ENCODE results near the gene LIMCH1. TPM values are rescaled to one million over a fixed set of nuclear protein-coding genes. Genes with fewer than 3 reads are reported as not detected.
"Not testable (repeated sequence)": the region's sequence is repeated elsewhere in the genome, so short reads cannot be mapped to it uniquely, and the experiment has no call there.

Gene LIMCH1, protein sequence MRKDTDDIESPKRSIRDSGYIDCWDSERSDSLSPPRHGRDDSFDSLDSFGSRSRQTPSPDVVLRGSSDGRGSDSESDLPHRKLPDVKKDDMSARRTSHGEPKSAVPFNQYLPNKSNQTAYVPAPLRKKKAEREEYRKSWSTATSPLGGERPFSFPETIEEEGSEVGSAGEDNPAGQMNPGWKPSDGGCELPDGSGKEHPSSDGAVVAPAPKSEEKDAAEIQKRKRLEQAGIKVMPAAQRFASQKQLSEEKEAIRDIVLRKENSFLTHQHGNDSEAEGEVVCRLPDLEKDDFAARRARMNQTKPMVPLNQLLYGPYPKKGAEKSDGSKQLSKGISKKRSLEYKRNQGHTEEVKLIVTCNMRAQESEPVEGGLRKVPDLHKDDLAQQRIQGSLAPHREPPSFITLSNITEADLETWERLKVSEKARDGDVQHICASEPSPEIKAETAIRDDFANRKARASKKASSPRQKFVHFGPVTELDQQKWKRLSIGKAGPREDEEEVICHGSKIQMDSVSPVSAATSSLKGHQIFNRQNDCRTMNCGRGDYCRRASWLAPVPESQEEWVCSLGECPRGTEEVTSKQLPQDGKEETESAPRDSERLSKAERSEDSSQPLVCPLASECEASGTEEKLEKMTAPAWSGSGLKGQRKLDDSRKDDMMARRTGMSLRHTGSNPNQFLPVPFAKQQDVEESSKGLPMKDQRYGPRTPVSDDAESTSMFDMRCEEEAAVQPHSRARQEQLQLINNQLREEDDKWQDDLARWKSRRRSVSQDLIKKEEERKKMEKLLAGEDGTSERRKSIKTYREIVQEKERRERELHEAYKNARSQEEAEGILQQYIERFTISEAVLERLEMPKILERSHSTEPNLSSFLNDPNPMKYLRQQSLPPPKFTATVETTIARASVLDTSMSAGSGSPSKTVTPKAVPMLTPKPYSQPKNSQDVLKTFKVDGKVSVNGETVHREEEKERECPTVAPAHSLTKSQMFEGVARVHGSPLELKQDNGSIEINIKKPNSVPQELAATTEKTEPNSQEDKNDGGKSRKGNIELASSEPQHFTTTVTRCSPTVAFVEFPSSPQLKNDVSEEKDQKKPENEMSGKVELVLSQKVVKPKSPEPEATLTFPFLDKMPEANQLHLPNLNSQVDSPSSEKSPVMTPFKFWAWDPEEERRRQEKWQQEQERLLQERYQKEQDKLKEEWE (N-terminal part only)
- total RNA-seq (2014; rRNA removed; shearing (Covaris generic)): 24.5 and 25.3 TPM in 2 replicates

DNA sequence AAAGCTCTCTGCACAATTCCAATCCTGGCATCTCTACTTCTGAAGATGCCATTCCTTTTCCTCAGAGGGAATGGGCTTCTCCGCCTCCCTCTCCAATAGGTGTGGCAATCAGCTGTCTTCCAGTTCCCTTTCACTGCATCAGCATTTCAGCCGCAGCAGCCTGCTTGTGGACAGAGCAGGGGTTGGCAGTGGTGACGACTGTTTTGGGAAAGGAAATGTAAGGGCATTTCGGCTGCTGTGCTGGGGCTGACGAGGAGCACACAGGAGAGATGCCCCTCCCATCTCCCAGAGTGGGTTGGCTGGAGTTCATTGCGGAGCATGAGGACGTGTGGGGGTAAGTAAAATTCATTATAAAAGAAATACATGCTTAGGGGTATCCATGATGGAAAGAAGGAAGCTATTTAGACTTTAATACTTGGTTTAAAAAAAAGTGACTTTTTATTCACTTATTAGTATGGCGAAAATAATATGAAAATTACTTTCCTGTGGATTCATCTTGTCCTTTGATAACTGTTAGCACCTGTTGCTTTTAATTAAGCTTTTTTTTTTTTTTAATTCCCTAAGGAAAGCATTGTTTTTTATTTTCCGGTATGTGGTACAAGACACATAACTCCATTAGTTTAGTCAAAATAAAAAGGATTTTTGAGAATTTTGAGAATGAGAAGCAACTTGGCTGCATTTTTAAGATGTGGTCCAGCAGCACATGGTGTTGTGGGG is at the start of gene LIMCH1:
Gene LIMCH1, plus strand, starts transcription at position 141 of the 717 bp plus-strand sequence. CDS start 67,839 bp downstream, outside the sequence.
- DNase-seq (ENCODE audit: low spot score): peak; percentile 48

GRCh38 chr4:41491081-41491576 is 46.8 kb upstream of the LIMCH1 start:
- not testable (repeated sequence) for DNase-seq (ENCODE audit: low spot score)

DNA sequence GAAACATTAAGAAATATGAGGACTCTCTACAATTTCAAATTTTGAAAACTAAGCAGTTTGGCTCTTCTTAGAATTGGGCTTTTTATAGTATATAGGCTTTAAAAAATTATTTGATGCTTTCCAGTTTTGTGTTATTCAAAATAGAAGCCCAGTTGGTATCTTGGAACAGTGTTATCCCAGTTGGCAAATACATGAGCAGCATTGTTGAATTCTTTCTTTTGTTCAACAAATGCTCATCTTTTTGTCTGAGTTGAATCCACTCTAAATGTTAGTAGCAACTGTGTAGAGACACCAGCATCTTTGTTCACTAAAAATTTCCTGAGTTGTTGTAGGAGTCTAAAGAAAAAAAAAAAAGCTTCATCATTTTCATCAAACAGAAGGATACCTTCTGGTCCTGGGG is 41.0 kb upstream of the LIMCH1 start:
- no peak for DNase-seq (ENCODE audit: low spot score)

DNA sequence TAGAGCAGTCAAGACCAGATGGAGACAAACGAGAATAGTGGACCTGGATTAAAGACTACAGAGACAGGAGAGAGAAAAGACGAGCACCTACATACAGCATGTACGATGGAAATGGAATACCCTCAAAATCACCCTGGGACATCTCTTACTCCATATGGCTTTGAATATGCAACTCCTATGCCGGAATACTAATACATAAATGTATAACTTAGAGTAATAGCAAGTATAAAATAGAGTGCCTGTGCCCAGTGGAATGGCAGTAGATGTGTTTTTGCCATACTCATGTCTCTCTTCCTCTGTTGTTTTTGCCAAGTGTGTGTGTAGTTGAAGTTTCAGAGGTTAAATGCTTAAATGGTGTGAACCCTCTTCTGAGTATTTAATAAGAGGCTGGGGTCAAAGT is 39.8 kb upstream of the LIMCH1 start:
- no peak for DNase-seq (ENCODE audit: low spot score)

DNA sequence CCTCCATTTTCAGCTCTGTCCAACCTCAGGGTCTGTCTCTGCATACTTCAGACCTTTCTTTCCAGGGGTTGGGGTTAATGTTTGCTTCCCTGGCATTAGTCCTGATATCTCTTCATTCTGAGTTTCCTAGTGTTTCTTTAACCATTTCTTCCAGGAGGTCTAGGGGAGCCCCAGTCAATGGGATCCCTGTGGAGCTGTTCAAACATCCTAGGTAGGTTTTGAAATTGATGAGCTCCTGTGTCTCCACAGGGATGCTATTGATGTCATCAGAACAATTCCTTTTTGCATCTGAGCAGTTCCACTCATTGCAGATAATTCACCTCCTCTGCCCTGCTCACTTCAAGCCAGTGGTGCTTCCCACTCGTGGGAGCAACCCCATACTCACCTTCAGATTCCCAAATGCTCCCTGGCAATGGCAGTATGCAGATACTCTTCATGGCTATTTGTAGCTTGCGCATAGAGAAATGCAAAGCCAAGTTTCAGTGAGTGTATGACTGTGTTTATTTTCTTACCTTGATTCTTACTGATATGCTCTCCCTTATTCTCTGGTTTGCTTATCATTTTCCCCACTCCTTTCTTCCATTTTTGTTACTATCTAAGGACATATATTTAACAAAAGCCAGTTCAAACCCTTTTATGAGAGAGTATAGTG is 33.7 kb upstream of the LIMCH1 start:
- DNase-seq (ENCODE audit: low spot score): no peak

DNA sequence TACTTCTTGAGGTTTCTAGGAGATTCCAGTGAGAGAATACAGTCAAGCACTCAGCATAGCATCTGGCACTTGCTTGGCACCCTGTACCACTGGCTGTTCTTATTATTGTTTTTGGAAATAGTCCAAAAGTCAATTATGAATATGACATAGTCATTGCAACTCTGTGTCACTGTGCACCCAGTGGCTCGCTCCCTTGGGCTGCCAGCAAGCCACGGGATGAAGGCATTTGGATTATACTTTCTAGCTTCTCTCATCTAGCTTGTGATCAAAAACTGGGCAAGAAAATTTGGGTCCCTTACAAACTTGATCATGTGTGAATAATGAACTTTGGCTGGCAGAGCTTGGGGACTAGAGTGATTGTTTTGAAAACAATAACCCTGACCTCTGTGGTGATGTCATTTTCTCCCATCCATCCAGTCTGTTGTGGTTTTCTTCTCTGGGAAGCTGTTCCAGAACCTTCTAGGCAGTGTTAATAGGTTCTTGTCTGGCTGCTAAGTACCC is 32.7 kb upstream of the LIMCH1 start:
- DNase-seq (ENCODE audit: low spot score): peak; percentile 41

GRCh38 chr4:41506130-41506529 is 31.8 kb upstream of the LIMCH1 start:
- DNase-seq (ENCODE audit: low spot score): no peak

DNA sequence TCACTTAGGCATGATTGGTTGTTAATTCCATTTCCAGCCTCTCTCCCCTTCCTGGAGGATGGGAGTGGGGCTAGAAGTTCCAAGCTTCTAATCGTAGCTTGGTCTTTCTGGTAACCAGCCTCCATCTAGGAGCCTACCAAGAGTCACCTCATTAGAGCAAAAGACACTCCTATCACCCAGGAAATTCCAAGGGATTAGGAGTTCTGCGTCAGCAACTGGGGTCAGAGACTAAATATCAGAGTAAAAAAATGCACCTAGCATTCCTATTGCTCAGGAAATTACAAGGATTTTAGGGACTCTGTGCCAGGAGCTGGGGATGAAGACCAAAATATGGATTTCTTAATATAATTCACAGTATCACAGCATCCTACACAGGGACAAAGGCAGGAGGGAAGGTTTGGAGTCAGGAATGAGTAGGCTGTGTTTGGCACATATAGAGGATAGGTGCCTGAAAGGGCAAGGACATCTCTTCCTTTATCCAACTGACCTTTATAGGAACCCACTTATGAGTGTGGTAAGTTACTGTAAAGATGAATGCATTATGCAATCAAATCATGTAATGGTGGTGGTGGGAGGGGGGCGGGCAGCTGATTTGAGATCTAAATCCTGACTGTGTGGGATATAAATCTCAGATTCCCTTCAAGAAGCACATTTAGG is 30.5 kb upstream of the LIMCH1 start:
- DNase-seq (ENCODE audit: low spot score): peak; percentile 25

DNA sequence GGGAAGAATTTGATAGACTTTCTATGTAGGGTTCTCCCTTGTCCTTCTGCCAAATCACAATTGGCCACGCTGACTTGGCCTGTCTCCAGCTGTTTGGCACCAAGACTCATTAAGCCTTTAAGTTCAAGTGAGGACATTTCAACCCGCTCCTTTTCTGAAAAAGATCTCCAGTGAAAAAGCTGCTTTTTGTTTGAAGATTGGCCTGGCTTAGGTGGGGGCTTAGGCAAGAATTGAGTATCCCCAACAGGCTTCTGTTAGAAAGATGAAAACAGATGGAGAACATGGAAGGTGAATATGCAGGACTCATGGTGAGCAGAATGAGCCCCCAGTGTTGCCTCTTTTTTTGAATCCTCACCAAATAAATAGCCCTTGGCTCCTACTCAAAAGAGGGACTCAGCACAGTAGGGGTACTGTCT is 28.5 kb upstream of the LIMCH1 start:
- peak; percentile 30 for DNase-seq (ENCODE audit: low spot score)

DNA sequence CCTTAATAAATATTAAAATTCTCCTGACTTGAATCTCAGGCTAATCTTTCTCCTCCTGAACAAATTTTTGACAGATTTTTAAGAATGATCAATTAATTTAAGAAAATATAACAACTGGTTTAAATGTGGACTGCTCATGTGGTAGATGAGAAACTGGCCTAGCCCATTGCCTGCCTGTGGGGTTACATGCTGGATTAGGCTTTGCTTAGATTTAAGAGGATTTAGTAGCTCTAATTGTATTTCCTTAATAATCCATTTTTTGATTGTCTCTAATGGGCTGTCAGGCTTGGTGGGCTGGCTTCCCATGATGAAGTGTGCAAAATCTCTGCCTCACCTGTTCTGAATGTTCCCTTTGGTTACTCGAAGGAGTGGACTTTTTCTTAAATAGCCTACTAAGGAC is 27.8 kb upstream of the LIMCH1 start:
- DNase-seq (ENCODE audit: low spot score): no peak

DNA sequence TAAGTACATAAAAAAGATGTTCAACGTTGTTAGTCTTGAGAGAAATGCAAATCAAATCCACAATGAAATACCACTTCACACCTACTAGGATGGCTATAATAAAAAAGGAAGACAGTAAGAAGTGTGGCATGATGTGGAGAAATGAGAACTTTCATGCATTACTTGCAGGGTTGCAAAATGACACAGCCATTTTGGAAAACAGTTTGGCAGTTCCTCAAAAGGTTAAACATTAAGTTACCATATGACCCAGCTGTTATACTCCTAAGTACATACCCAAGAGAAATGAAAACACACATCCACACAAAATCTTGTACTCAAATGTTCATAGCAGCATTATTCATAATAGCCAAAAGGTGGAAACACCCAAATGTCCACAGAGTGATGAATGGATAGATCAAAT is 25.8 kb upstream of the LIMCH1 start:
- no peak for DNase-seq (ENCODE audit: low spot score)

DNA sequence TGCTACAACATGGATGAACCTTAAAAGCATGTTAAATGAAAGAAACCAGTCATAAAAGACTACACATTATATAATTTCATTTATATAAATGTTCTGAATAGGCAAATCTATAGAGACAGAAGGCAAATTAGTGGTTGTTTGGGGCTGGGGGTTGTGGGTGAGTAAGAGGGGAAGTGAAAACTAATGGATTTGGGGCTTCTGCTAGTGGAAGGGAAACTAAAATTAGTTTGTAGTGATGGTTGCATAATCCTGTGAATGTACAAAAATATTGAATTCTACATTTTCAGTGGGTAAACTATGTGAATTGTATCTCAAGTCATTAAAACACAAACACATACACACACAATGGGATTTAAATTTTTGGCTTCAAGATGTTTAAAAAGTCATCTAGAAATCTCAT is 25.4 kb upstream of the LIMCH1 start:
- no peak for DNase-seq (ENCODE audit: low spot score)

- DNase-seq (ENCODE audit: low spot score): no peak
Measured at GRCh38 chr4:41514169-41514568, 23.8 kb upstream of the LIMCH1 start.

DNA sequence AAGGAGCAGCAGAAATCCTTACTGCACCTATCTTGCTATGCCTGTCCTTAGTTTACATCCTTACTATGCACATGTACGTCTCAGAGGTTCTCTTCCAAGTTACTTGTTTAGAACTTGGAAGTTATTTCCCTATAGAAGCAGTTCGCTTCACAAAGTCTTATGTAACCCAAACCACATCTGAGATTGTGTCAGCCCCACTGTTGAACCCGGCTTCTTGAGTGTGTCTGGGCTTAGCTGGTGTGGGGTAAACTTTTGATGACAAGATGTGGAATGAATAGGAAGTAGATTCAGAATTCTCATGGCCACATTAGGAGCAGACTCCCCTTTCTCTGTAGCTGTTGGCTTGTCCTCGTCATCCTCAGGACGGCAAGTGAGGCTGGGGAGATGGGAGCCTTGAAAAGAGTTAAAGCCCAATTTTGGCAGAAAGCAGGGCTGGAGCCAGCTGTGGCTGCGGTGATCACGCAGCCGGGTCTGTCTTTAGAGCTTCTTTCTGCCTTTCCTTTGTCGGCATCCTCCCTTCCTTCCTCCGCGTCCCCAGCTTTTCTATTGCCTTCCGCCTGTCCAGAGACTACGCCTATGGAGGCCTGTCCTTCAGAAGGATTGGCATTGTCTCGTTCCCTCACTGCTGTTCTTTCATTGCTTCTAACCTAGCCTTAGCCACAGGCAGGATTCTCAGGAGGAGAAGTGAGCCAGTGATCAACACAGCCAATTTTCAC is 23.0 kb upstream of the LIMCH1 start:
- DNase-seq (ENCODE audit: low spot score): no peak

DNA sequence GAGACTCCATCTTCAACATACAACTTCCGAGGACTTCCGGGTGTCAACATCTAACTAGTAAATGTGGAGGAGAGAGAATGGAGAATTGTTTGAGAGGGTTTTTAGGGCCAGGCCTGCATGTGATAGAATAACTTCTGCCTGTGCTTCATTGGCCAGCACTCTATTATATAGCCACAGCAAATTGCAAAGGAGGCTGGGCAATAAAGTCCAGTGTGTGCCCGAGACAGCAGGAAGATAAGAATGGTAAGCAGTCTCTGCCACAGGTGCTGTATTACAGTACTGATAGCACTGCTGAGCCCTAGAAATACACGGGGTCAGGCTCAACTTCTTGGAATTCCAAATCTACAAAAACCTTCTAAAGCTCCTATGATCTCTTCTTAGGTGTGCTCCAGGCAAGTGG is 20.8 kb upstream of the LIMCH1 start:
- no peak for DNase-seq (ENCODE audit: low spot score)

GRCh38 chr4:41517747-41518146 is 20.2 kb upstream of the LIMCH1 start:
- no peak for DNase-seq (ENCODE audit: low spot score)

DNA sequence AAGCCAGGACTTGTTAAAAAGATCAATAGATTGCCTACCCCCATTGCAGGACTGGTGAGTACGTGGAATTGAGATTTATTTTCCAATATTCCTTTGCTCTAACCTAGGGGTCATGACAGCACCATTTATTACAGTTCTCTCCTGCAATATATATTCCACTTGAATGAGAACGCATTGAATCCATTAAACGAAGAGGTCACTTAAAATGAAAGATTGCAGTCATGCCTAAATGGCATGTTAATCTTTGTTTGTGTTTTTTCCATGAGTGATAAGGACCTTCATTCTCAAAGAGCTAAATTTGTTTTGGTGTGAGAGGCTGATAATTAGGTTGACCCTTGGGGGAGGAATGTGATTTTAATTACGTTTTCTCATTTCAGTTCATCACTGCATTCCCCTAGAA is 13.5 kb upstream of the LIMCH1 start:
- no peak for DNase-seq (ENCODE audit: low spot score)

DNA sequence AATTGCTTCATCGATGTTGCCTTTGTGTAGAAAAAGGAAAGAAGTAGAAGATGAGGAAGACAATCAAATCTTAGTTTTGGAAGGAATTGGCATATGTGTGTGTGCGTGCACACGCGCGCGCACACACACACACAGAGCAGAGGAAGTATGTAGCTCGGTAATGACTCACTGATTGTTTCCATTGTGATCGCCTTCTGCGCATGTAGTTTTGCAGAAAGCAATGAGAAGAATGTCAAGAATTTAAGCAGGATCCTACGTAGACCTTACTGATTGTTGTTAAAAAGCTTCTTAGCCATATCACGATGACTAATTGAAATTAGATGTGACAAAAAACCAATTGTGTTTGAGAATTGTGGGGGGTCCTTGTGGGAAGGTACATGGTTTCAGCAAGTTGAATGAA is 12.8 kb upstream of the LIMCH1 start:
- peak; percentile 95 for DNase-seq (ENCODE audit: low spot score)

DNA sequence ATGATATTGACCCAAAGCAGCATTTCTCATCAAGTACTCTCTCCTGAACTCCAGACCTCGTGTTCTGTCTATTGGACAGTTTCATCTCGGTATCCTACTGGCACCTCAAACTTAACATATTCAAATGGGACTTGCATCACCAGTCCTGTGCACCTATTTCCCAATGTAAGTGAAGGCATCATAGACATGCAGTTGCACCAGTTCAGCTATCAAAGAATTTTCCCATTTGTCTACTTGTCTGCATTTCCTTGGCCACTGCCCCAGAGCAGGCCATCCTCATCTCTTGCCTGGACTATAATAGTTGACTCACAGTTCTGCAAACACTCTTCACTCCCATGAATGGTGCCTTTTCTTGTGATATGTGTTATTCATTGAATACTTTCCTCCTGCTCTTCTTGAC is 11.3 kb upstream of the LIMCH1 start:
- DNase-seq (ENCODE audit: low spot score): no peak

Measured in H4 (cell line).